ENCODE data around the gene VAT1L.

The VAT1L gene

GRCh38 chr16:77995843-77996455 lies 207.6 kb downstream of the VAT1L start:
- no peak for DNase-seq (ENCODE audit: low read depth)

DNA sequence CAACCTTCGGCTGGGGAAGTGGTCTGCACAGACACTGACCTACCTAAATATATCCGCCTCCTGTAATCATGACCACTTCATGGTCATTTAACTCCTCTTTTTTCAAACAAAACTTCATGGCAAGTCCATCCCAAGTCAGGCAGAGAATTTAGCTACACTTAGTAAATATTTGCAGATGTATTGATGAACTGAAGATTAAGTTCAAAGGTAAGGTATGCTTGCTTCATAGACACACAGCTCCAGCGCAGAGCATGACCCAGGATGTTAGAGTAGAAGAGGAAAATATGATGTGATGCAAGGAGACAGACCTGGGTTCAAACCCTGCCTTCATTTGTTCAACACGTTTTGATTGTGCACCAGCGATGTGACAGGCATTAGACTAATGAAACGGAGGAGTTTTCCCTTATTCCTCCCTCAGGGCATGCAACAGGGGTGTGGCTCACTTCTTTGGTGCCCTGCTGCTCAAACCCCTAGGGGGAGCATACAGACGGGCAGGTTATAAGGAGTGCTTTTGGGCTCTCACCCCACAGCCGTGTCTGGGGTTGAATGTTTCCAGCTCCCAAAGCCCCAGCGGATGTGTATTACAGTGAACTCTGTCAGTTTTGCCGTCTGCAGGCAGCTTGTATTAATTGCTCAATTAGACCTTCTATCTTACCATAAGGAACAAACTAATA lies 210.1 kb downstream of the VAT1L start:
- DNase-seq (ENCODE audit: low read depth): no peak

GRCh38 chr16:78001451-78002025 lies 213.2 kb downstream of the VAT1L start:
- no peak for DNase-seq (ENCODE audit: low read depth)

DNA sequence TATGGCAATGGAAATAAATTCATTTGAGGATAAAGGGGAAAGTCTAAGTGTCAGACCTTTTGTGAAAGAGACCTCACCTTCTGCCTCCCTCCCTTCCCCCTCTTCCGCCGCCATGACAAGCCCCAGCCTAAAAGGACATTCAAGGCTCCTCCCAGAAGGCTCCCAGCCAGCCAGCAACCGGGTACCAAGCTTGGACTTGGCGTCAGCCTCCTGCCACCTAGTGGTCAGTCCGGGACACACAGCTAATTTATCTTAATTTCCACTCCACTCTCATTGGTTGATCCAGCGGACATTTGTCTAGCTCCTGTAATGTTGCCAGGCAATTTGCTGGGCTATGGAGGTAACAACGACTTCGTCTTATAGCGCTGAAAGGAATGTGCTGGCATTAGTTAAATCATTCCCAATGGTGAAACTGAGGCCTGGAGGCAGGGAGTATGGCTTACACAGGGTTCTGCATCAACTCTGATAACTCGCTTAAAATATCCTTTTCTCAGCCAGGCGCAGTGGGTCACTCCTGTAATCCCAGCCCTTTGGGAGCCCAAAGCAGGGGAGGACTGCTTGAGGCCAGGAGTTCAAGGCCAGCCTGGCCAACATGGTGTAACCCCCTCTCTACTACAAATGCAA lies 214.7 kb downstream of the VAT1L start:
- DNase-seq (ENCODE audit: low read depth): peak; percentile 13

DNA sequence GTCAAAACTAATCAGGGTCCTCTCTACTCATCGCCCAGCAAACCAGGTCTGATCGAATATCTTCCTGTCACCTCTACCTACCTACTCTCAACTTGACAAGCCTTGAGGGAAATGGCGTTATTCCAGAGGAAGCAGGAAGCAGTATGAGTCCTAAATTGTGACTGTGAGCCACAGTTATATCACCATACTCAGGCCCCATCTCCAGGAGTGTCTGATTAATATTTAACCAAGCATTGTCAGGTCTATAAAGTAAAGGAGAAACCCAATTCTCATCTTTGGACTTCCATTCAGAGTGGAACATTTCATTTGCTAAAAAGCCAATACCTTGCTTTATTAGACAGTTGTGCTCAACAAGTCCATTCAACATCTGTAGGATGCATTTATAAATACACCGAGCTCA lies 216.2 kb downstream of the VAT1L start:
- DNase-seq (ENCODE audit: low read depth): no peak

- DNase-seq (ENCODE audit: low read depth): no peak
Observed at GRCh38 chr16:78005881-78006280, 217.5 kb downstream of the VAT1L start.

- DNase-seq (ENCODE audit: low read depth): no peak
Observed at GRCh38 chr16:78007121-78007520, 218.8 kb downstream of the VAT1L start.

DNA sequence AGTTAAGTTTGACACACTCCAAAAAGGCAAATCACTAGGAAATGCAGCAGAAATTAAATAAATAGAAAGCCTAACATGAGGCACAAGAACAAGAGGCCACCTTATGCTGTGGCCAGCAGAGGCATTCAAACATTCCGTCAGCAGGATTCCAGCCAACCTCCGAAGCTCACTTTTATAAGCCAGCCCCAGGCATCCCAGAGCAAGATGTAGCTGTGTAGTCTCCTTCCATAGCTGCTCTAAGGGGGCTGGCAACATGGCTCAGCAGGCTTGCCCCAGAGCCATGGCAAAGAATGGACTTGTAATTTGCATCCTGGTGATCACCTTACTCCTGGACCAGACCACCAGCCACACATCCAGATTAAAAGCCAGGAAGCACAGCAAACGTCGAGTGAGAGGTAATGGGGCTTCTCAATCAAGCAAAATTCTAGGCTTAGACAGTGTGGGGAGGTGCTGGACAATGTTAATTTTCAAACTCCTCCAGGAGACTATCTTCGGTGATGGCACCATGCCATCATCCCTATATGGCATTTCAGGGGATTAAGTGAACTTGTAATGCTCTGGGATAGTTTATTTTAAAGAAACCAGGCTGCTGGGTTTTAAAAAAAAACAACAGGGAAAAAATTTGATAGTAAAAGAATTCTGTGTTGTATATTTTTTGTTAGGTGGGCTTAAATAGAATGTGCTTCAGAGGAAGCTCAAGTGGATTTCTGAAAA lies 234.1 kb downstream of the VAT1L start, which contains the start of gene CLEC3A:
Gene CLEC3A (plus strand): TSS at position 202 of the 714 bp plus-strand sequence. CDS start 79 bp downstream, at position 281.
- DNase-seq (ENCODE audit: low read depth): no peak

DNA sequence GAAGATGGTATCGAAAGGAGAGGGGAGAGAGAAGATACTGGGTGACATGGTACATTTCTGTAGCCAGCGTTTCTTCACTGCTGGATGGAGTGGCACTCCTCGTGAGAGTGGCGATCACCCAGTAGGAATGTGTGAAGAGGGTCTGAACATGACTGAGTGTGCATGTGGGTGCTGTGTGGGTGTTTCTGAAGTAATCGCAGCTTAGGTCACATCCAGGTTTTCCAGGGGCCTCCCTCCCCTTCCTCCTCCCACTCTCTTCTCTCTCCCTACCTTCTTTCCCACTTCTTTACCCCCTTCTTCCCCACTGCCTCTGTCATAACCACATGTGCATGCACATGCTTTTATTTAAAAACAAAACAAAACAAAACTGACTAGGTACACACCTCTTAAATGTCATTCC lies 235.8 kb downstream of the VAT1L start:
- no peak for DNase-seq (ENCODE audit: low read depth)

GRCh38 chr16:78025631-78026030 lies 237.3 kb downstream of the VAT1L start:
- DNase-seq (ENCODE audit: low read depth): no peak

DNA sequence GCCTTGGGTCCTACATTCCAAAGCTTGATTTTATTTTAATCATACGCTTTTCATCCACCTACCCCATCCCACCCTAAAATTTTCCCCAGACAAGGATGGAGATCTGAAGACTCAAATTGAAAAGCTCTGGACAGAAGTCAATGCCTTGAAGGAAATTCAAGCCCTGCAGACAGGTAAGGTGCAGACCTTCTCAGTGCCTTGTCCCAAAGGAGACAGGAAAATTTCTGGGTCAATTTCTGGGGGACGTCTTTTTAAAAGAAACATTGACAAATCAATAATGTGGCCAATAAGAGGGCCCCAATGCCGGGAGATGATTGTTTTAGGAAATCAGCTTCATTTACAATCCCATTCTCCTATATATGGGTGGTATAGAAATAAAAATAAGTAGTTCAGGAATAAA lies 239.7 kb downstream of the VAT1L start:
- no peak for DNase-seq (ENCODE audit: low read depth)
